Erythroblast (primary cell): Measurements from ENCODE around the gene PRMT7.

ENCODE experiments used
- GATA1 ChIP-seq: IDR thresholded peaks from 2 replicates; pipeline ENCODE4 v1.6.1; 2011; ENCODE audit warnings: low read depth, mild to moderate bottlenecking, control low read depth, low read length, moderate library complexity
- POLR2A ChIP-seq: IDR thresholded peaks from 2 replicates; pipeline ENCODE4 v1.6.1; 2011; ENCODE audit warnings: mild to moderate bottlenecking, low read length

- TF ChIP-seq POLR2A = no peak
- TF ChIP-seq GATA1 = no peak
Measured at GRCh38 chr16:68369168-68369567, 58.3 kb downstream of the PRMT7 start.
